Sigmoid colon (tissue), 4 donors: Measurements from ENCODE around the gene SLX4IP.
"Not testable (repeated sequence)": the region's sequence is repeated elsewhere in the genome, so short reads cannot be mapped to it uniquely, and the experiment has no call there.

Experiments used
- EP300 ChIP-seq, 4 donors: sonication (generic); formaldehyde crosslinking; IDR thresholded peaks; one replicate each; pipeline ENCODE4 v1.6.1; 2017; ENCODE audit warnings: antibody characterized with exemption in 4 of 4
- POLR2A ChIP-seq, 2 donors: fragments of 450-650 bp; IDR thresholded peaks; one replicate each; pipeline ENCODE4 v1.6.1; 2016; ENCODE audit warnings: antibody characterized with exemption in 2 of 2, mild to moderate bottlenecking in 2 of 2, moderate library complexity in 2 of 2
- POLR2AphosphoS5 ChIP-seq, 4 donors: sonication (generic); formaldehyde crosslinking; IDR thresholded peaks; one replicate each; pipeline ENCODE4 v1.6.1; 2017; ENCODE audit warnings: antibody characterized with exemption in 4 of 4
- TF ChIP-seq, protein P1 (sequence below), 4 experiments: fragments of 450-650 bp in 3 of 4; fragments of 200-600 bp in 1 of 4; IDR thresholded peaks; one replicate each; pipeline ENCODE4 v1.5.1; 2016 to 2019; ENCODE audit warnings: antibody characterized with exemption in 4 of 4, mild to moderate bottlenecking in 3 of 4, moderate library complexity in 2 of 4

DNA sequence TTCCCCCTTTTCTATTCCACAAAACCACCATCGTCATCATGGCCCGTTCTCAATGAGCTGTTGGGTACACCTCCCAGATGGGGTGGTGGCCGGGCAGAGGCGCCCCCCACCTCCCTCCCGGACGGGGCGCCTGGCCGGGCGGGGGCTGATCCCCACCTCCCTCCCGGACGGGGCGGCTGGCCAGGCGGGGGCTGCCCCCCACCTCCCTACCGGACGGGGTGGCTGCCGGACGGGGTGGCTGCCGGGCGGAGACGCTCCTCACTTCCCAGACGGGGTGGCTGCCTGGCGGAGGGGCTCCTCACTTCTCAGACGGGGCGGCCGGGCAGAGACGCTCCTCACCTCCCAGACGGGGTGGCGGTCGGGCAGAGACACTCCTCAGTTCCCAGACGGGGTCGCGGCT is 40.4 kb upstream of the SLX4IP start:
- TF ChIP-seq, protein P1, sequence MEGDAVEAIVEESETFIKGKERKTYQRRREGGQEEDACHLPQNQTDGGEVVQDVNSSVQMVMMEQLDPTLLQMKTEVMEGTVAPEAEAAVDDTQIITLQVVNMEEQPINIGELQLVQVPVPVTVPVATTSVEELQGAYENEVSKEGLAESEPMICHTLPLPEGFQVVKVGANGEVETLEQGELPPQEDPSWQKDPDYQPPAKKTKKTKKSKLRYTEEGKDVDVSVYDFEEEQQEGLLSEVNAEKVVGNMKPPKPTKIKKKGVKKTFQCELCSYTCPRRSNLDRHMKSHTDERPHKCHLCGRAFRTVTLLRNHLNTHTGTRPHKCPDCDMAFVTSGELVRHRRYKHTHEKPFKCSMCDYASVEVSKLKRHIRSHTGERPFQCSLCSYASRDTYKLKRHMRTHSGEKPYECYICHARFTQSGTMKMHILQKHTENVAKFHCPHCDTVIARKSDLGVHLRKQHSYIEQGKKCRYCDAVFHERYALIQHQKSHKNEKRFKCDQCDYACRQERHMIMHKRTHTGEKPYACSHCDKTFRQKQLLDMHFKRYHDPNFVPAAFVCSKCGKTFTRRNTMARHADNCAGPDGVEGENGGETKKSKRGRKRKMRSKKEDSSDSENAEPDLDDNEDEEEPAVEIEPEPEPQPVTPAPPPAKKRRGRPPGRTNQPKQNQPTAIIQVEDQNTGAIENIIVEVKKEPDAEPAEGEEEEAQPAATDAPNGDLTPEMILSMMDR (IDR thresholded peaks at IDR 0.05): not testable (repeated sequence)
- not testable (repeated sequence) for TF ChIP-seq POLR2AphosphoS5, POLR2A, EP300 (IDR thresholded peaks at IDR 0.05)
